DOHH2 (cell line): ENCODE measurements around the gene SLK.

ENCODE experiments used
- H3F3A ChIP-seq: fragments of 200-600 bp; sonication (generic), shearing (Covaris generic); 2 replicates; pipeline ENCODE4 v1.6.0; 2016; ENCODE audit warnings: antibody characterized with exemption, mild to moderate bottlenecking; ENCODE audit not compliant: control insufficient read depth, insufficient read depth
- H3K27ac ChIP-seq: fragments of 200-600 bp; sonication (generic); 2 replicates; pipeline ENCODE4 v1.5.1; 2014; ENCODE audit warnings: low read depth, mild to moderate bottlenecking, low read length, moderate library complexity
- H3K27me3 ChIP-seq: fragments of 200-600 bp; sonication (generic); 2 replicates; pipeline ENCODE4 v1.6.1; 2014; ENCODE audit warnings: mild to moderate bottlenecking, low read length, mixed read lengths; ENCODE audit not compliant: control insufficient read depth
- H3K36me3 ChIP-seq: fragments of 200-600 bp; sonication (generic); 2 replicates; pipeline ENCODE4 v1.6.1; 2014; ENCODE audit warnings: mild to moderate bottlenecking, low read length, moderate library complexity, mixed read lengths; ENCODE audit not compliant: control insufficient read depth
- H3K4me1 ChIP-seq: fragments of 200-600 bp; sonication (generic); 2 replicates; pipeline ENCODE4 v1.6.1; 2014; ENCODE audit warnings: mild to moderate bottlenecking, low read length, mixed read lengths; ENCODE audit not compliant: control insufficient read depth
- H3K4me2 ChIP-seq: fragments of 200-600 bp; sonication (generic); 2 replicates; pipeline ENCODE4 v1.6.0; 2014; ENCODE audit warnings: mild to moderate bottlenecking, low read length, moderate library complexity
- H3K4me3 ChIP-seq: fragments of 200-600 bp; sonication (generic); 2 replicates; pipeline ENCODE4 v1.5.1; 2014; ENCODE audit warnings: mild to moderate bottlenecking, low read length, mixed read lengths
- H3K79me2 ChIP-seq: fragments of 200-600 bp; sonication (generic); 2 replicates; pipeline ENCODE4 v1.6.1; 2014; ENCODE audit warnings: mild to moderate bottlenecking, low read length, mixed read lengths; ENCODE audit not compliant: control insufficient read depth
- H3K9me2 ChIP-seq: fragments of 200-600 bp; sonication (generic); replicated peaks from 2 replicates; pipeline ENCODE4 v1.6.1; 2014; ENCODE audit warnings: mild to moderate bottlenecking, low read length, mixed read lengths; ENCODE audit not compliant: control insufficient read depth
- H3K9me3 ChIP-seq: fragments of 200-600 bp; sonication (generic); 2 replicates; pipeline ENCODE4 v1.6.1; 2014; ENCODE audit warnings: antibody characterized with exemption, low read length, mixed read lengths; ENCODE audit not compliant: control insufficient read depth, insufficient read depth
- H4K20me1 ChIP-seq: fragments of 200-600 bp; sonication (generic); 2 replicates; pipeline ENCODE4 v1.6.0; 2014; ENCODE audit warnings: low read depth, mild to moderate bottlenecking, antibody characterized with exemption, low read length, moderate library complexity; ENCODE audit not compliant: control insufficient read depth, insufficient read depth
- CTCF ChIP-seq: fragments of 200-600 bp; sonication (generic); IDR thresholded peaks from one replicate; pipeline ENCODE4 v1.5.1; 2014; ENCODE audit warnings: antibody characterized with exemption, mild to moderate bottlenecking, low read depth, low read length; ENCODE audit not compliant: poor library complexity, severe bottlenecking
- EZH2phosphoT487 ChIP-seq: fragments of 200-600 bp; sonication (generic); IDR thresholded peaks from 2 replicates; pipeline ENCODE4 v1.6.1; 2017; ENCODE audit warnings: borderline replicate concordance, mild to moderate bottlenecking, antibody characterized with exemption, low read length, moderate library complexity, mixed read lengths

The SLK gene

GRCh38 chr10:104074505-104074904 is 107.6 kb downstream of the SLK start:
- no peak overlapping the region for H3K27ac ChIP-seq
- no peaks in the 10 kb centered on the region for H3K9me2 ChIP-seq
- no peak for TF ChIP-seq CTCF
- no peak for TF ChIP-seq EZH2phosphoT487
- H3F3A ChIP-seq = no peaks in the 10 kb centered on the region
- peaks cover 35% of the 10 kb centered on the region for H3K27me3 ChIP-seq
- H3K79me2 ChIP-seq = no peaks in the 10 kb centered on the region
- H3K36me3 ChIP-seq = no peaks in the 10 kb centered on the region
- H3K4me2 ChIP-seq = no peak overlapping the region
- no peaks in the 10 kb centered on the region for H3K9me3 ChIP-seq
- H3K4me1 ChIP-seq = no peaks in the 10 kb centered on the region
- no peaks in the 10 kb centered on the region for H4K20me1 ChIP-seq
- H3K4me3 ChIP-seq = no peak overlapping the region

- H3K4me1 ChIP-seq = no peaks in the 10 kb centered on the region
- peaks cover 31% of the 10 kb centered on the region for H3K27me3 ChIP-seq
- TF ChIP-seq EZH2phosphoT487 = no peak
- no peak for TF ChIP-seq CTCF
- H3F3A ChIP-seq = peaks cover 2% of the 10 kb centered on the region; the same call in 1 of the 2 replicates
- no peaks in the 10 kb centered on the region for H3K79me2 ChIP-seq
- H3K9me3 ChIP-seq = no peaks in the 10 kb centered on the region
- no peaks in the 10 kb centered on the region for H3K36me3 ChIP-seq
- H3K4me3 ChIP-seq = no peak overlapping the region
- no peaks in the 10 kb centered on the region for H3K9me2 ChIP-seq
- H4K20me1 ChIP-seq = no peaks in the 10 kb centered on the region
- no peak overlapping the region for H3K27ac ChIP-seq
- H3K4me2 ChIP-seq = no peak overlapping the region
These were observed 109.8 kb downstream of the SLK start for GRCh38 chr10:104076743-104077160.

GRCh38 chr10:104077247-104077646 is 110.3 kb downstream of the SLK start:
- H3K79me2 ChIP-seq = no peaks in the 10 kb centered on the region
- H3K9me2 ChIP-seq = no peaks in the 10 kb centered on the region
- H3K4me2 ChIP-seq = no peak overlapping the region
- no peaks in the 10 kb centered on the region for H3K4me1 ChIP-seq
- no peaks in the 10 kb centered on the region for H4K20me1 ChIP-seq
- H3K27me3 ChIP-seq = peaks cover 28% of the 10 kb centered on the region
- peaks cover 2% of the 10 kb centered on the region; the same call in 1 of the 2 replicates for H3F3A ChIP-seq
- H3K9me3 ChIP-seq = no peaks in the 10 kb centered on the region
- no peaks in the 10 kb centered on the region for H3K36me3 ChIP-seq
- no peak overlapping the region for H3K27ac ChIP-seq
- no peak for TF ChIP-seq EZH2phosphoT487
- TF ChIP-seq CTCF = no peak
- H3K4me3 ChIP-seq = no peak overlapping the region
